ENCODE results near the gene GBP4.

- no peak for TF ChIP-seq CTCF (IDR thresholded peaks at IDR 0.05)
- TF ChIP-seq EP300 (IDR thresholded peaks at IDR 0.05; ENCODE audit: low read depth) = no peak
- no peak for TF ChIP-seq POLR2A (IDR thresholded peaks at IDR 0.05)
- TF ChIP-seq POLR2AphosphoS5 (IDR thresholded peaks at IDR 0.05) = no peak
Measured at GRCh38 chr1:89133747-89134146, 65.0 kb downstream of the GBP4 start.
